Stimulated activated CD4-positive, alpha-beta T cell treated with anti-CD3 and anti-CD28 coated beads, TNF-alpha, amount 100 ng/mL, for 24 hours (primary cell): ENCODE measurements around the gene NSFL1C.

Experiments used
- DNase-seq, 3 experiments: peaks; one replicate each; pipeline ENCODE4 v3.0.0-alpha.2; 2020; ENCODE audit warnings: low read depth in 3 of 3

Gene NSFL1C

DNA sequence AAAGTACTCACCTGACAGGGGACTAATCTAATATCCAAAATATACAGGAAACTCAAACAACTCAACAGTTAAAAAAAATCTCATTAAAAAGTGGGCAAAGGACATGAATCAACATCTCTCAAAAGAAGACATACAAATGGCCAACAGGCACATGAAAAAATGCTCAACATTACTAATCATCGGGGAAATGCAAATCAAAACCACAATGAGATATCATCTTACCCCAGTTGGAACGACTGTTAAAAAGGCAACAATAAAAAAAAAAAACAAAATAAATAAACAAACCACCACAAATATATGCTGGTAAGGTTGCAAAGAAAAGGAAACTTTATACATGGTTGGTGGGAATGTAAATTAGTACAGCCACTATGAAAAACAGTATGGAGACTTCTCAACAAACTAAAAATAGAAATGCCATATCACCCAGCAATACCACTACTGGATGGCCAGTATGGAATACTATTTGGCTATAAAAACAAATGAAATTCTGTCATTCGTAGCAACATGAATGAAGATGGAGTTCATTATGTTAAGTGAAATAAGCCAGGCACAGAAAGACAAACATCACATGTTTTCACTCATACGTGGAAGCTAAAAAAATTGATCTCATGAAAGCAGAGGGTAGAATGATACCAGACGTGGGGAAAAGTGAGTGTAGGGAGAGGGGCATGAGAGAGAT, 17.9 kb upstream of the NSFL1C start:
- DNase-seq, result no peak

DNA sequence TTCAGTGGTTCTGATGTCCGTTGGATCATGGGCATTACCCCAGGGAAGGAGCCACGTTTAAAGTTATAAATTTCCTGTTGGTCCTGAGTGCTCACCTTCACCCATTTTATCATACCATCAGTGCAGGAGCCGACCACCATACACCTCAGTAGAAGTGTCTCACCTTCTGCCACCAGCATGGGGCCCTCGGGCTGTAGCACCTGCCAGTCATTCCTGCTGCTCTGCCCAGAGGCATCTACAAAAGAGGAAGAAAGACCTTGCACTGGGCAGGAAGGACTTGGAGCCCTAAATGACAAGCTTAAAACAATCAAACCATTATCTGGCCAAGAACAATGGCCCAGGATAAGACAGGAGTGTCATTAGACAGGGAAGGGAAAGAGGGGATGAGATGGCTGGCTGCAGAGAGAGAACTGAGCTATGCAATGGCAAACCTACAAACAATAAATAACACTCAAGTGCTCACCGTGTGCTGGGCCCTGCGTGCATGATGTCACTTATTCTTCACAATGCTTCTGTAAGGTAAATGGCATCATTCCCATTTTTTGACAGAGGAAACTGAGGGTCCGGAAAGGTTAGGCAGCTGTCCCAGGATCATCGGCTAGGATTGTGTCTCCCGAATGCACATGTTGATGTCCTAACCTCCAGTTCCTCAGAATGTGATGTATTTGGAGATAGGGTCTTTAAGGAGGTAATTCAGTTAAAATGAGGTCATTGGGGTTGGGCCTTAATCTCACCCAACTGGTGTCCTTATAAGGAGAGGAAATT, 13.4 kb upstream of the NSFL1C start:
- no peak for DNase-seq

DNA sequence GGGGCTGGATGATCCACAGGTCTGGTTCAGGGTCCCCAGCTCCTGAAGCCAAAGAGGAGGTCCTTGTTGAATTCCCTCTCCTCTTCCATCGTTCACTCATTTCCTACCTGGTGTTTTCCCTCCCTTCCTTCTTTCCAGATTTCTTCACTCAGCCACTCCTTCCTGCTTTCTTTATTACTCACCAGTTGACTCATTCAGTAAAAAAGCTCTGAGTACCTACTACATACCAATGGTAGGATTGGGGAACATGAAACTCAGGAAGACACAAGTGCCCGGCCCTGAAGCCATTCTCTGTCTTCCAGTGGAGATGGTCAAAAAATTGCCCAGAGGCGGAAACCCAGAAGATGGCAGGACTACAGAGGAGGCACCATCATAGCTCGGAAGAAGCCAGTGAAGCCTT, 11.9 kb upstream of the NSFL1C start:
- no peak for DNase-seq

DNA sequence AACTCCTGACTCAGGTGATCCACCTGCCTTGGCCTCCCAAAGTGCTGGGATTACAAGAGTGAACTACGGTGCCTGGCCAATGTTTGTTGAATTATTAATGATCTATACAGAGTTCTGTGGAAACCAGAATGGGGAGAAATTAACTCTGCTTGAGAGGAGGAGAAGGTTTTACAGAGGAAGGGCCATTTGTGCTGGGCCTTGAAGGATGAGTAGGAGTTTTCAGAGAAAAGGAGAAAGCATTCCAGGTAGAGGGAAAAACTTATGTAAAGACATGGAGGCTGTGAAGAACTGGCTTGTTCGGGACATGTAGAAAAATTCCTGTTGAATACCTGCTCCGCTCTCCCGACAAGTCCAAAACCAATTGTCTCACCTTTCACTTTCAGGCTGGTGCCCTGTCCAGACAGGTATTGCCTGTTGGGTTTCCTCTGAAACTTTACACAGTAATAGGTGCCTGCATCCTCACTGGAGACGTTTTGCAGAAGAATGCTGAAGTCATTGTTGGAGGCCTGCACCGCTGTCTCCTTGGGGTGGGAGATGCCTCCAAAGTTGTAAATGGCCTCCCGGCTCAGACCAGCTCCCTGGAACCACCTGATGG, 11.3 kb upstream of the NSFL1C start:
- DNase-seq, result no peak

DNA sequence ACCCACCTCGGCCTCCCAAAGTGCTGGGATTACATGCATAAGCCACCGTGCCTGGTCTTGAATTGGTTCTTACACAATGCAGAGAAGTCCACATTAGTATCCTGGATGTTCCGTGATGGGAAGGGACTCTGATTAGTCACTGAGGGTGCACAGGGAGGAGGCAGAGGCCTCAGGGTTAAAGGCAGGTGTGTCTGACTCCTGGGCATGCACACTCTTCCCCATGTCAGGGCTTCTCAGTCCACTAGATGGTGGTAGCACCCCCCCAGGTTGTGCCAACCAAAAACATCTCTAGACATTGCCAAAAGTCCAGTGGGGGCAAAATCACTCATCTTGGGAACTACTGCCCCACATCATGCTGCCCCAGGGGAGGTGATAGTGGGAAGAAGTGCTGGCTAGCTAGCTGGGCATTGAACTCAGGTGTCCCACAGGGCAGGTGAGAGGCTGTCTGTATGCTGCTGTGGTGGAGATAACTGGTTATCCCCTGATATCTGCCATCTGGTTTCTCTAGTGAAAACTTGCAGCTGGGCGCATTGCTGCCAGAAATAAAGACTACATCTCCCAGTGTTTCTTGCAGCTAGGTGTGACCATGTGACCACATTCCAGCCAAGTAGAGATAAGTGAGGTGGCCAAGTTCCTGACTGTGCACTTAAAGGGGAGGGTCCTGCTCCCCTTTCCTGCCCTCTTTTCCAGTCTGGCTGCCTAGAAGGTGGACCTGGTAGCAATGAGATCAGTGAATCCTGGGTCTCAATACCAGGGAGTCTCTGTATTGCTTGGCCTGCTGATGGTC, 8.4 kb upstream of the NSFL1C start:
- no peak for DNase-seq

DNA sequence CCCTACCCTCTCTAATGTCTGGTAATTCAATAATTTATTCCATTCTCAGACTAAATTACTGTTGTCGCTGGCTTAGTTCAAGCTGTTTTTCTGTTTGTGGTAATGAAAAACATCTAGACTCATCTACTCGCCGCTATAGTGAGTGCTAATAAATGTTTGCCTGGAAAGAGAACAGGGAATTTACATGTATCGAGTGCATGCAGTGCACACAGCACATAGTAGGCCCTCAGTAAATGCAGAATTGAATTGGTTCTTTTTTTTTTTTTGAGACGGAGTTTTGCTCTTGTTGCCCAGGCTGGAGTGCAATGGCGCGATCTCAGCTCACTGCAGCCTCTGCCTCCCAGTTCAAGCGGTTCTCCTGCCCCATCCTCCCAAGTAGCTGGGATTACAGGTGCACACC, 7.7 kb upstream of the NSFL1C start:
- DNase-seq, result no peak

DNA sequence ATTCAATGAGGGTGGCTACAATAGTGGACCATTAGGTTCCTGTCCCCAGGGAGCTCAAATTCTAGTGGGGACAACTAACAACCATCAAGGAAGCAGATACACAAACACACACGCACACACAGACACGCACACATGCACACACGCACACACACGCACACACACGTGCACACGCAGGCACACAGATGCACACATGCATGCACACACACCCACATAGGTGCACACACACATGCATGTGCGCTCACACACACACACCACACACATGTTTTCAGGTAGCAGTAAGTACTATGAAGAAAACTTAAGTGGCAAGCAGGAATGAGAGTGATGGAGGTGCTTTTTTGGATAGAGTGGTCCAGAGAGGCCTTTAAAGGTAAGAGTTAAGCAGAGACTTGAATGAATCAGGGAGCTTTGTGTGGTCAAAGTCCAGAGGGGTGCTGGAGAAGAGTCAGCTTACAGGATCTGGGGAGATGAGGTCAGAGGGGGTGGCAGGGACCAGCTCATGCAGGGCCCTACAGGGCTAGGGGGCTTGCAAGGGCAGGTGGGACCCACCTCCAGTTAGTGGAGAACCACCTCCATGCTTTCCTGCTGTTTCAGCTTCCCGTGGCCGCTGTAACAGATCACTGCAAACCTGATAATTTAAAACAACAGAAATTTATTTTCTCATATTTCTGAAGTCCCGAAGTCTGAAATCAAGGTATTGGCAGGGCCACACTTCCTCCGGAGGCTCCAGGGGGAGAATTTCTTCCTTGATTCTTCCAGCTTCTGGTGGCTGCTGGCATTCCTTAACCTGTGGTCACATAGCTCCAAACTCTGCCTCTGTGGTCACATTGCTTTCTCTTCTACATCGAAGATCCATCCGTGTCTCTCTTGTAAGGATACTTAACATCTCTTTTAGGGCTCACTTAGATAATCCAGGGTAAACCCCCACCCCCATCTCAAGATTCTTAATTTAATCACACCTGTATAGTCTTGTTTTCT, 6.9 kb upstream of the NSFL1C start:
- DNase-seq, result no peak

DNA sequence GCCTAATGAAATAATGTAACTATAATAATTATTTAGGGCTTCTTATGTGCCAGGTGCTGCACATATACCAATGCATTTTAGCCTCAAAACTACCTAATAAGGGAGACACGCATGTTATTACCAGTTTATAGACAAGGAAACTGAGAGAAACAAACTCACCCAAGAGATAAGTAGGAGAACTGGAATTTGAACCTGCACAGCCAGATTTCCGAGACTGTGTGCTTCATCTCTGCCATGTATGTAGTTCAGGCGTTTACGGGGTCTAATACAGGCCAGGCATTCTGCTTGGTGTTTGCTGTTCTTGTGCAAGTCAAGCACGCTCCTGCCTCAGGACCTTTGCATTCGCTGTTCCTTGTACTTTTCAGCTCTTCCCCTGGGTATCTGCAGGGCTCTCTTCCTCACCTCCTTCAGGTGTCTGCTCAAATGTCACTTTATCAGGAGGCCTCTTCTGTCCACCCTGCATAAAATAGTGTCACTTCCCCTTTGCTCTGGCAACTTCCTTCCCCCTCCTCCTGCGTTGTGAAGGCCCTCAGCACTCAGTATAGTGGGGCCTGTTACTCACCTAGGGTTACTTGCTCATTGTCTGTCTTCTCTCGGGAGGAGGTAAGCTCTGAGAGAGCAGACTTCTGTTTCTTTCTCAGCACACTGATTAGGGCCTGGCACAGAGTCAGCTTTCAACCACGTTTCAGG, 6.1 kb upstream of the NSFL1C start:
- no peak for DNase-seq

DNA sequence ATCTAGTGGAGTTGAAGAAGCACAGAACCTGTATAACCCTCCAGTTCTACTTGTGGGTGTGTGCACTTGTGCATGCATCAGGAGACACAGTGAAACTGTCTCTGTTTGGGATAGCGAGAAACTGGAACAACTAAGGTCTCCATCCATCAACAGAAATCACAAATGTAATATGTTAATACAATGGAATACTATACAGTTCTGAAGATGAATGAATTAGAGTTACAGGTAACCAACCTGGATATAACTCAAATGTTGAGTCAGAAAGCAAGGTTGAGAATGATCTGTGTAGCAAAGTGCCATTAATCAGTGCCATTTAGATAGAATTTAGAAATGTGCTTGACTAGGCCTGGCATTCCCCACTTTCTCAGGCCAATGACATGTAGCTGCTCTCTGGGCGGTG, 4.6 kb upstream of the NSFL1C start:
- no peak for DNase-seq

DNA sequence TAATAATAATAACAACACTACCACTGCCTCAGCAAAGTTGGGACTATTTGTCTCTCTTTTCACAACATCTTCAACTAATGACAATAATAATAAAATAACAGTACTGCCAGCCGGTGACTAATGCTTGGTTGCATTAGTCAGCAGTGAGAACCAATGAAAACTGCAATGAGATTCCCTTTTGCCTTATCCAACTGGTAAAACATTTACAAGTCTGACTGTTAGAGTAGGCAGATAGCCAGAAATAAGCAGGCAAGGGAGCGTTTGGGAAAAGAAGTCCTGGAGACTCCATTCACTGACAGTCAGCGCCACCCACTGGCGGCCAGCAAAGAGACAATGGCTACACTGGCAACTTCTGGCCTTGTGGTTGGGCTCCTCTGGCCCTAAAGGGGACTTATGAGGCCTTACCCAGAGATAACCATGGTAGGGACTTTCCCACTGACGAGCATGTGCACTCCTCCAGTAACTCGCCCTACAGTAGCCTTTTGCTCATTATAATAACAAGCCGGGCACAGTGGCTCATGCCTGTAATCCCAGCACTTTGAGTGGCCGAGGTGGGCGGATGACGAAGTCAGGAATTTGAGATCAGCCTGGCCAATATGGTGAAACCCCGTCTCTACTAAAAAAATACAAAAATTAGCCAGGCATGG, 3.4 kb upstream of the NSFL1C start:
- no peak for DNase-seq

DNA sequence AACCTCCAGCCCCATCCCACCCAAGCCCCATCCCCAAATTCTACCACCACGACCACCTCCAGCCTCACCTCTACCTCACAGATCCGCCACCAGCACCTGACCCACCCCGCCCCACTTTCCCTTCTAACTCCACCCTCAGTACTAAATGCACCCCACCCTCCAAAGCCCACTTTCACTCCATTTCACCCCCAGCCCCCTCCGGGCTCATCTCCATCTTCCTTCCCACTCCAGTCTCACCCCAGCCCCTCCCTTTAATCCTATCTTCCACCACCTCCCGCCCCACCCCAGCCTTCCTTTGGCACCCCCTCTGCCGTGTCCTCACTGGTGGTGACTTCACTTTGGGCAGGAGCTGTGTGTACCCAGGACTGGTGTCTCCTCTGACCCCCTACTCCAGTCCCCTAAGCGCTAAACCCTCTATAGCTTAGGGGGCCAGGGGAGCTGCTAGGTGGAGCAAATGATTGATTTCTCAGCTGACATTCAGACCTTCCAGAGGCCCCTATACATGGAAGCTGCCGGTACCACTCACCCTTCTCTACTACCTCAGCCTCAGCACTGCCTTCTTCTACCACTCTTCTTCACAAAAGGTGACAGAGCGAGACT, 2.8 kb upstream of the NSFL1C start:
- DNase-seq, result no peak

DNA sequence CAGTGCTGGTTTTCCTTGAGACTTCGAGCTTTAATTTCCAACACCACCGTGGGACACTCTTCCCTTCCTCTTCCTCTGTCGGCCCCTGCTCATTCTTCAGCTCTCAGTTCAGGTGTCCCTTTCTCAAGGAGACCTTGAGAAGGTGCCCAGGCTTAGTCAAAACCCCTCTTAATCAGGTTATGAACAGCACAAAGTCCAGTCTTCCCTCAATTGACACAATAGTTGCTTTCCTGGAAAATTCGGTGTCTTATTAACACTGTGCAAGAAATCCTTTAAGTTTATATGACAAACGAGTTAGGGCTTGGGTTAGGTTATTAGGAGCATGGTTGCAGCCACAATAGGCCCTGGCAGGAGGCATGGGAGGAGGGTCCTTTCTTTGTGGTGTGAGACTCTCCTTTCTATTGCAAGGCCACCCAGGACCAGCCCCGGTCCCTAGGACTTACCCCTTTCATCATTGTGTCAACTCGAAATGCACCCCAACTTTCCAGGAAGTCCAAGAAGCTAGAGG, 1.5 kb upstream of the NSFL1C start:
- DNase-seq, result no peak

DNA sequence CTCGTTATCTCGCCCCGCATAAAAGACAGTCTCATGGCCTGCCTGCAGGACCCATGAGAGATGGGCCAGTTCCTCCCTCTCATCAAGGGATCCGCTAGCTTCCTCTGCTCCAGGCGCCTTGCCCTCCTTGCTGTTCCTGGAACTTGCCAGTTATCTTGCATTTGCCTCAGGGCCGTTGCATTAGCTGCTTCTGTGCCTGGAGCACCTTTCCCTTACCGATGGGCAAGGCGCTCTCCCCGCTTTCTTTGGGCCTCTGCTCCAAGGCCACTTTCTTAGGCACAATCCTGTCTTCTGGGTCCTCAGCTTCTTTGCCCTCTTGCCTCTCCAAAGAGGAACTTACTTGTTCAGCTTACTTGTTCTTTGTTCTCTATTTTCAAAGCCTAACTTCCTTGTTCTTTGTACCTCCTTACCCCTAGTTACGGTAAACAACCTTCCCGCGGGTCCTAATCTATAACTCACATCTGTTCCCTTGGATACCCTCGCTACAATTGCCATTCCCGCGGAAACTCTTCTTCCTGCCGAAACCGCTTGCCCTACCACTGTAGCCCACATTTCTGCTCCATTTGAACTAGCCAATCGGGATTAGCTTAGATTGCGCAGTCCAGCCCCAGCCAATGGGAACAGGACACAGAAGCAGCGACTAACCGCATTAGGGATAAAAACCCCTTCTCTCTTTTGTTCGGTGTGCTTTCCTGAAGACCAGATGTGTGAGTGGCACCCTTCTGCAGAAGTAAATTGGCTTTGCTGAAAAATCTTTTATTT, 887 bp upstream of the NSFL1C start:
- DNase-seq, result no peak

DNA sequence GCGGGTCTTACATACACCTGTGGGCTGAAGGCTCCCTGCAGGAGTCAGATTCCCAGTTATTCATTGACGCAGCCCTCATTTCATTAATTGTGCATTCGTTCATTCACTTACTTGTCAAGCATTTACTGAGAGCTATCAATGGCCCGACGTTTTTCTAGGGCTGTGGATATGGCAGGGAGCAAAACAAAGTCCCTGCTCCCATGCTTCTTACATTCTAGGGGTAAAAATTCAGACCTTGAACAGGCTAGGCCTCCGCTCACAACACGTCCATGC, 369 bp upstream of the NSFL1C start:
- DNase-seq, result no peak

DNA sequence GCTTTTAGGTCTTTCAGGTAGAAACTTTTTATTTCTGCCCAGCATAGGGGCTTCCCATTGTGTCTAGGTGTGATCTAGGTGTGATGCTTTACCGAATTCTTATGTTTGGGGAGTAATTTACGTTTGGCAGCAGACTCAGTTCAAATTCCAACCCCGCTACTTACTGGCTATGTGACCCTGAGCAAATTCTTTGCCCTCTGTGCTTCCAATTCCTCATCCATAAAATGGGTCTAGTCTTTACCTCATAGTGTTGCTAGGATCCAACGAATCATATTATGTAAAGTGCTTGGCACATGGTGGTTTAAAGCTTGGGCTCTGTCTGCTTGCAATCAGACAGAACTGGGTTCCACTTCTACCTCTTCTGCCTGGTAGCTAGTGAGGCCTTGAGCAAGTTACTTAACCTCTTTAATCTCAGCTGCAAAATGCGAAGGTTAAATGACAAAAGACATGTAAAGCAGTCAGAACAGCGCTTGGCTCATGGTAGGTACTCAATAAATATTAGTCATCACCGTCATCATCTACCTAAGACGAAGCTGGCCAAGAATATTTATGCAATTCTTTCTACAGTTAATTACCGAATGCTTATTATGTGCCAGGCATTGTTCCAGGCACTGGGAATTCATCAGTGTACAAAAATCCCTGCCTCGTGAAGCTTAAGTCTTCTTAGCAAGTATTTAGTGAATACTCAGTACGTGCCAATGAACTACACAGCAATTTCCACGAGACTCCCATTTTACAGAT, 1.0 kb downstream of the NSFL1C start:
- no peak for DNase-seq

DNA sequence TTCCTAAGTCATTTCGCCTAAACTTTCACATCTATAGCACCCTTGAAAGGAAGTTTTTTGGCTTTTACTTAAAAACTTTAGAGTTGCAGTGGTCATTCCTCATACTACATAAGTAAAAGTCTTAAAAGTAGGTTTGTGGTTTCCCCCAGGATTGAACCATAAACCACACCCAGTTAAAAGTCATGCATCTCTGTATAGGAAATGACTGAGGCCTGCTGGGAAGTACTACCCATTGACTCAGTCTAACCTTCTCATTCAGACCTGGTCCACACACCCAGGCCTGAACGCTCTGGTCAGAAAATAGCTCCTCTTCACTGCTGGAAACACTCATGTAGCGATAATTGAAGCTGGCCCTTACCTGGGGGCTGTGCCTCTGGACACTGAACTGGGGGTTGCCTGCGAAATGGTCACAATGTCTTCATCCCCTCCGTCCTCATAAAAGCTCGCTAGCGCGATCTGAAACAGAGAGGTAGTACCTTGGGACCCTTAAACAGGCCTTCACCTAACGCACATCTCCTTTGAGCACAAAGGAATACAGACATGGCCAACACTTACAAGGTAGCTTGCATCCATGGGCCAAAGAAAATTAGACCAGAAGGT, 2.6 kb downstream of the NSFL1C start:
- DNase-seq, result no peak

DNA sequence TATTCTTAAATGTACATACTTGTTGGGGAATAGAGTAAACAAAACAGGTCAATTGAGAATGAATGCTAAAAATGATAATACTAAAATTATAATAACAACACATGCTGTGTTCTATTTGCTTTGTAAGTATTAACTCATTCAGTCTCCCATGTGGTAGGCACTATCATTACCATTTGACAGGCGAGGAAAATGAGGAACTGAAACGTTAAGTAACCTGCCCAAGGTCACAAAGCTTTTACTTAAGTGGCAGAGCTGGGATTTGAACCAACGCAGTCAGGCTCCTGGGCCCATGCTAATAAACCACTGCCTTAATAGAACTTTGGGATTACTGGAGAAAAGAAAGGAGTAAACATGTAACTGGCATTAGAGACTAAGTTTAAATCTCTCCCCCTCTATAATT, 3.8 kb downstream of the NSFL1C start:
- no peak for DNase-seq

DNA sequence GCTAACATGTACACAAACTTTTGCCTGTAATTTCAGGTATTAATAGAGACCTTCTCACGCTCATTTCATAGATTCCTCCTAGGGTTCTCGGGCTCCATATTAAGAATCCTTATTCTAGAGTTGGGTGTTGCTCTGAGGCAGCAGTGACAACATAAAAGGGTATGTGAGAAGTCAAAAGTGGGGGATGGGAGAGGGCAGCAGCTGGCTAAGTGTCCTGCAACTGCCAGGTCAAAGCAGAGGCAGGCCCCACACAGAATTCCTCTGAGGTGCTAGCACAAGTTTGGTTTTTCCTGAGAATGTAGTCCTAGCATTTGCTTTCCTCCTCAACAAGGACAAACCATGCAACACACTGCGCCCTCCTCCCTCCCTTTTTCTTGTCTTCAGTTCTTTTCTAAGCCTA, 4.6 kb downstream of the NSFL1C start:
- DNase-seq, result no peak
